HEK293 (cell line): ENCODE measurements around the gene SLC66A1.

Source experiments
- CTCF ChIA-PET: fragments of 350-600 bp; formaldehyde crosslinking; extraction: SDS; loops from one replicate; lab custom pipeline; 2021; ENCODE audit warnings: antibody characterized with exemption; lab: Yijun Ruan, JAX
- POLR2A ChIA-PET: fragments of 300-600 bp; formaldehyde crosslinking; extraction: SDS; loops from one replicate; lab custom pipeline; 2020; ENCODE audit warnings: antibody characterized with exemption, inconsistent platforms; lab: Yijun Ruan, JAX
- H3K27ac ChIP-seq: fragments of 200-500 bp; sonication (Bioruptor generic); 2 replicates; pipeline ENCODE4 v1.5.1; 2014; ENCODE audit warnings: low read depth, low read length, control low read depth, inconsistent platforms; ENCODE audit errors: extremely low read depth
- H3K36me3 ChIP-seq, 2 experiments: fragments of 200-500 bp in 1 of 2; sonication (Bioruptor generic) in 1 of 2; 1 replicate in 1 of 2; 2 replicates in 1 of 2; pipeline ENCODE4 v1.5.1; 2014 to 2017; ENCODE audit warnings: inconsistent platforms in 2 of 2, low read length in 2 of 2; ENCODE audit not compliant: control insufficient read depth in 2 of 2, insufficient read depth in 1 of 2
- H3K4me1 ChIP-seq: fragments of 200-500 bp; sonication (Bioruptor generic); 2 replicates; pipeline ENCODE4 v1.5.1; 2014; ENCODE audit warnings: mild to moderate bottlenecking, low read length, inconsistent platforms; ENCODE audit not compliant: control insufficient read depth, insufficient read depth
- H3K4me3 ChIP-seq: 2 replicates; pipeline ENCODE4 v1.5.1; 2011; ENCODE audit warnings: low read depth, mild to moderate bottlenecking, control low read depth, low read length, moderate library complexity
- H3K9me3 ChIP-seq: fragments of 200-500 bp; sonication (Bioruptor generic); 2 replicates; pipeline ENCODE4 v1.5.1; 2014; ENCODE audit warnings: low read depth, low read length, inconsistent platforms; ENCODE audit not compliant: control insufficient read depth, insufficient read depth
- HOXC10 ChIP-seq: sonication (generic); formaldehyde crosslinking; IDR thresholded peaks from 2 replicates; pipeline ENCODE4 v1.8.1; 2023; ENCODE audit warnings: mild to moderate bottlenecking, missing genetic modification reagents
- KLF16 ChIP-seq: fragments of 450-650 bp; formaldehyde crosslinking; IDR thresholded peaks from 2 replicates; pipeline ENCODE4 v1.5.1; 2017; ENCODE audit warnings: missing biosample characterization, missing genetic modification characterization
- SALL2 ChIP-seq: fragments of 450-650 bp; formaldehyde crosslinking; IDR thresholded peaks from 2 replicates; pipeline ENCODE4 v1.5.0; 2017; ENCODE audit warnings: missing biosample characterization, mild to moderate bottlenecking, missing genetic modification characterization, borderline replicate concordance
- TSHZ1 ChIP-seq: fragments of 450-650 bp; formaldehyde crosslinking; IDR thresholded peaks from 2 replicates; pipeline ENCODE4 v1.5.1; 2016; ENCODE audit warnings: missing biosample characterization, missing genetic modification characterization, borderline replicate concordance
- ZBTB17 ChIP-seq: fragments of 450-650 bp; formaldehyde crosslinking; IDR thresholded peaks from 2 replicates; pipeline ENCODE4 v1.5.1; 2016; ENCODE audit warnings: missing biosample characterization, missing genetic modification characterization
- ZBTB8A ChIP-seq: fragments of 450-650 bp; formaldehyde crosslinking; IDR thresholded peaks from 2 replicates; pipeline ENCODE4 v1.5.1; 2016; ENCODE audit warnings: missing biosample characterization, missing genetic modification characterization
- ZFP41 ChIP-seq: fragments of 450-650 bp; formaldehyde crosslinking; IDR thresholded peaks from 2 replicates; pipeline ENCODE4 v1.5.1; 2016; ENCODE audit warnings: missing biosample characterization, missing genetic modification characterization, borderline replicate concordance
- ZFP69B ChIP-seq: fragments of 450-650 bp; formaldehyde crosslinking; IDR thresholded peaks from 2 replicates; pipeline ENCODE4 v1.5.1; 2016; ENCODE audit warnings: missing biosample characterization, missing genetic modification characterization
- ZNF19 ChIP-seq: fragments of 450-650 bp; formaldehyde crosslinking; IDR thresholded peaks from 2 replicates; pipeline ENCODE4; 2016; ENCODE audit warnings: missing biosample characterization, missing genetic modification characterization, low read depth
- ZNF223 ChIP-seq: fragments of 450-650 bp; formaldehyde crosslinking; IDR thresholded peaks from 2 replicates; pipeline ENCODE4 v1.5.1; 2016; ENCODE audit warnings: missing biosample characterization, missing genetic modification characterization
- ZNF394 ChIP-seq: fragments of 450-650 bp; formaldehyde crosslinking; IDR thresholded peaks from 2 replicates; pipeline ENCODE4 v1.5.1; 2016; ENCODE audit warnings: missing biosample characterization, missing genetic modification characterization, mild to moderate bottlenecking, moderate library complexity, borderline replicate concordance
- ZNF416 ChIP-seq: fragments of 450-650 bp; formaldehyde crosslinking; IDR thresholded peaks from 2 replicates; pipeline ENCODE4 v1.5.1; 2016; ENCODE audit warnings: missing biosample characterization, missing genetic modification characterization
- ZNF530 ChIP-seq: fragments of 450-650 bp; formaldehyde crosslinking; IDR thresholded peaks from 2 replicates; pipeline ENCODE4 v1.5.1; 2016; ENCODE audit warnings: low read depth, missing biosample characterization, missing genetic modification characterization
- ZNF561 ChIP-seq: fragments of 450-650 bp; IDR thresholded peaks from 2 replicates; pipeline ENCODE4 v1.5.1; 2018; ENCODE audit warnings: missing biosample characterization, missing genetic modification characterization, borderline replicate concordance
- ZNF645 ChIP-seq: fragments of 450-650 bp; formaldehyde crosslinking; IDR thresholded peaks from 2 replicates; pipeline ENCODE4; 2016; ENCODE audit warnings: missing biosample characterization, missing genetic modification characterization
- ZNF660 ChIP-seq: fragments of 450-650 bp; IDR thresholded peaks from 2 replicates; pipeline ENCODE4 v1.5.1; 2018; ENCODE audit warnings: missing biosample characterization, mild to moderate bottlenecking, missing genetic modification characterization
- ZNF664 ChIP-seq: fragments of 450-650 bp; formaldehyde crosslinking; IDR thresholded peaks from 2 replicates; pipeline ENCODE4 v1.5.1; 2016; ENCODE audit warnings: missing biosample characterization, missing genetic modification characterization
- ZNF776 ChIP-seq: fragments of 450-650 bp; formaldehyde crosslinking; IDR thresholded peaks from 2 replicates; pipeline ENCODE4 v1.5.0; 2017; ENCODE audit warnings: missing biosample characterization, missing genetic modification characterization, borderline replicate concordance
- TF ChIP-seq, protein P1 (sequence below): fragments of 450-650 bp; formaldehyde crosslinking; optimal IDR thresholded peaks from 2 replicates; pipeline ENCODE3; 2016; ENCODE audit warnings: missing biosample characterization, mild to moderate bottlenecking, missing genetic modification characterization
- TF ChIP-seq, protein P2 (sequence below): fragments of 450-650 bp; formaldehyde crosslinking; IDR thresholded peaks from 2 replicates; pipeline ENCODE4 v1.5.1; 2016; ENCODE audit warnings: missing biosample characterization, missing genetic modification characterization
- TF ChIP-seq, protein P3 (sequence below): fragments of 450-650 bp; formaldehyde crosslinking; IDR thresholded peaks from 2 replicates; pipeline ENCODE4 v1.5.1; 2016; ENCODE audit warnings: missing biosample characterization, missing genetic modification characterization, low read depth

SLC66A1 gene

GRCh38 chr1:19345391-19345790, 33.3 kb downstream of the SLC66A1 start:
- Histone ChIP-seq H3K4me1 (no peaks in the 10 kb centered on the region), H3K27ac (no peak overlapping the region), H3K9me3 (no peaks in the 10 kb centered on the region), H3K36me3 (peaks cover 0 to 80% of the 10 kb centered on the region in 2 experiments; a peak in 2 of 3 replicates), H3K4me3 (no peak overlapping the region)
- TF ChIP-seq, protein P1, sequence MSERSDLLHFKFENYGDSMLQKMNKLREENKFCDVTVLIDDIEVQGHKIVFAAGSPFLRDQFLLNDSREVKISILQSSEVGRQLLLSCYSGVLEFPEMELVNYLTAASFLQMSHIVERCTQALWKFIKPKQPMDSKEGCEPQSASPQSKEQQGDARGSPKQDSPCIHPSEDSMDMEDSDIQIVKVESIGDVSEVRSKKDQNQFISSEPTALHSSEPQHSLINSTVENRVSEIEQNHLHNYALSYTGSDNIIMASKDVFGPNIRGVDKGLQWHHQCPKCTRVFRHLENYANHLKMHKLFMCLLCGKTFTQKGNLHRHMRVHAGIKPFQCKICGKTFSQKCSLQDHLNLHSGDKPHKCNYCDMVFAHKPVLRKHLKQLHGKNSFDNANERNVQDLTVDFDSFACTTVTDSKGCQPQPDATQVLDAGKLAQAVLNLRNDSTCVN: no peak
- TF ChIP-seq ZFP41: no peak
- no peak for TF ChIP-seq ZNF394 (tag by site-specific recombination)
- TF ChIP-seq SALL2: no peak
- TF ChIP-seq ZBTB8A (tag by site-specific recombination): no peak
- no peak for TF ChIP-seq ZNF223
- TF ChIP-seq ZNF660 (tag by site-specific recombination): no peak
- TF ChIP-seq ZNF561 (tag by site-specific recombination): no peak
- TF ChIP-seq, protein P2, sequence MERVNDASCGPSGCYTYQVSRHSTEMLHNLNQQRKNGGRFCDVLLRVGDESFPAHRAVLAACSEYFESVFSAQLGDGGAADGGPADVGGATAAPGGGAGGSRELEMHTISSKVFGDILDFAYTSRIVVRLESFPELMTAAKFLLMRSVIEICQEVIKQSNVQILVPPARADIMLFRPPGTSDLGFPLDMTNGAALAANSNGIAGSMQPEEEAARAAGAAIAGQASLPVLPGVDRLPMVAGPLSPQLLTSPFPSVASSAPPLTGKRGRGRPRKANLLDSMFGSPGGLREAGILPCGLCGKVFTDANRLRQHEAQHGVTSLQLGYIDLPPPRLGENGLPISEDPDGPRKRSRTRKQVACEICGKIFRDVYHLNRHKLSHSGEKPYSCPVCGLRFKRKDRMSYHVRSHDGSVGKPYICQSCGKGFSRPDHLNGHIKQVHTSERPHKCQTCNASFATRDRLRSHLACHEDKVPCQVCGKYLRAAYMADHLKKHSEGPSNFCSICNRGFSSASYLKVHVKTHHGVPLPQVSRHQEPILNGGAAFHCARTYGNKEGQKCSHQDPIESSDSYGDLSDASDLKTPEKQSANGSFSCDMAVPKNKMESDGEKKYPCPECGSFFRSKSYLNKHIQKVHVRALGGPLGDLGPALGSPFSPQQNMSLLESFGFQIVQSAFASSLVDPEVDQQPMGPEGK (tag by site-specific recombination): no peak
- no peak for TF ChIP-seq ZNF645 (tag by site-specific recombination)
- POLR2A ChIA-PET: no interaction called here
- CTCF ChIA-PET: interaction anchor here (0.6 to 3.7 kb wide), 6 partner anchors 8 to 315 kb away, joined by 3 to 19 read pairs (median 8); no protein-coding TSS in a partner anchor

DNA sequence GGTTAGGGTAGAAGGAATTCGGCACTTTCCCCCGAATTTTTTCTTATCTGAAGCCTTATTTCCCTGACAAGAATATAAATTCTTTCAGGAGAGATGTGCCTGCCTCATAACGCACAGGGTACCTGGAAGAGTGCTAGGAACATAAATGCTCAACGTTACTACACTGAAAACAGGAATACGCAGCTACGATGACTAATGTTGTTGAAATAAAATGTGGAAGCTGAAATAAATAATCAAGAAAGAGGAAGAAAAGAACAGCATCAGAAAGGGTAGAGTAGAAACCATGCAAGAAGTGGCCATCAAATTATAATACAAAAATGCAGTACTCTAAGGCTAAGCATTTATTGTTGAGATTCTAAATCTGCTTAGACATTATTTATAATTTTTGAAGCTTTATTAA, 33.9 kb downstream of the SLC66A1 start:
- CTCF ChIA-PET: interaction anchor here (0.5 to 3.7 kb wide), 5 partner anchors 89 to 315 kb away, joined by 3 to 19 read pairs (median 3); no protein-coding TSS in a partner anchor
- Histone ChIP-seq H3K4me3 (no peak overlapping the region), H3K36me3 (peaks cover 0 to 77% of the 10 kb centered on the region in 2 experiments; a peak in 2 of 3 replicates), H3K9me3 (no peaks in the 10 kb centered on the region), H3K27ac (no peak overlapping the region), H3K4me1 (no peaks in the 10 kb centered on the region)
- TF ChIP-seq ZNF416 (tag by site-specific recombination): no peak
- TF ChIP-seq ZNF776: no peak
- no peak for TF ChIP-seq ZNF664 (tag by site-specific recombination)
- TF ChIP-seq, protein P3, sequence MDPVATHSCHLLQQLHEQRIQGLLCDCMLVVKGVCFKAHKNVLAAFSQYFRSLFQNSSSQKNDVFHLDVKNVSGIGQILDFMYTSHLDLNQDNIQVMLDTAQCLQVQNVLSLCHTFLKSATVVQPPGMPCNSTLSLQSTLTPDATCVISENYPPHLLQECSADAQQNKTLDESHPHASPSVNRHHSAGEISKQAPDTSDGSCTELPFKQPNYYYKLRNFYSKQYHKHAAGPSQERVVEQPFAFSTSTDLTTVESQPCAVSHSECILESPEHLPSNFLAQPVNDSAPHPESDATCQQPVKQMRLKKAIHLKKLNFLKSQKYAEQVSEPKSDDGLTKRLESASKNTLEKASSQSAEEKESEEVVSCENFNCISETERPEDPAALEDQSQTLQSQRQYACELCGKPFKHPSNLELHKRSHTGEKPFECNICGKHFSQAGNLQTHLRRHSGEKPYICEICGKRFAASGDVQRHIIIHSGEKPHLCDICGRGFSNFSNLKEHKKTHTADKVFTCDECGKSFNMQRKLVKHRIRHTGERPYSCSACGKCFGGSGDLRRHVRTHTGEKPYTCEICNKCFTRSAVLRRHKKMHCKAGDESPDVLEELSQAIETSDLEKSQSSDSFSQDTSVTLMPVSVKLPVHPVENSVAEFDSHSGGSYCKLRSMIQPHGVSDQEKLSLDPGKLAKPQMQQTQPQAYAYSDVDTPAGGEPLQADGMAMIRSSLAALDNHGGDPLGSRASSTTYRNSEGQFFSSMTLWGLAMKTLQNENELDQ: no peak
- no peak for TF ChIP-seq ZNF530 (tag by site-specific recombination)
- TF ChIP-seq HOXC10: no peak
- TF ChIP-seq KLF16: no peak
- TF ChIP-seq TSHZ1 (tag by site-specific recombination): no peak
- TF ChIP-seq ZBTB17 (tag by site-specific recombination): no peak
- TF ChIP-seq ZFP69B: no peak
- TF ChIP-seq ZNF19 (tag by site-specific recombination): no peak
- POLR2A ChIA-PET: no interaction called here
